SK-N-MC (cell line): ENCODE data around the gene CEP72.

Experiments
- EZH2 ChIP-seq: fragments of 200-600 bp; sonication (generic); IDR thresholded peaks from one replicate; pipeline ENCODE4 v1.6.1; 2017; ENCODE audit warnings: antibody characterized with exemption
- FOXP2 ChIP-seq: optimal IDR thresholded peaks from 2 replicates; pipeline ENCODE3; 2011; ENCODE audit warnings: mild to moderate bottlenecking, moderate library complexity; ENCODE audit not compliant: insufficient read depth; ENCODE audit errors: extremely low read length, control extremely low read depth
- POLR2AphosphoS5 ChIP-seq: IDR thresholded peaks from 2 replicates; pipeline ENCODE4 v1.6.1; 2012; ENCODE audit warnings: mild to moderate bottlenecking, low read depth, low read length, borderline replicate concordance

GRCh38 chr5:665541-665955 is 53.4 kb downstream of the CEP72 start:
- no peak for TF ChIP-seq EZH2
- no peak for TF ChIP-seq POLR2AphosphoS5
- TF ChIP-seq FOXP2, result no peak
